A549 (cell line): ENCODE data around the gene TTC24. TPM values are rescaled to one million over a fixed set of nuclear protein-coding genes. Genes with fewer than 3 reads are reported as not detected.
"Not testable (repeated sequence)": the region's sequence is repeated elsewhere in the genome, so short reads cannot be mapped to it uniquely, and the experiment has no call there.

Experiments
- ATAC-seq, 2 experiments: fragments of 200-7000 bp in 1 of 2; fragments of >200 bp in 1 of 2; cut with Nextera tagmentation in 1 of 2; cut with Tn5 transposase in 1 of 2; 3 replicates each; pipeline versions ENCODE4 v1.8.0 to v1.9.1; 2018 to 2020; ENCODE audit warnings: mild to moderate bottlenecking in 1 of 2, moderate library complexity in 1 of 2
- CTCF ChIA-PET: fragments of 300-600 bp; sonication (Branson Sonifier 250); formaldehyde crosslinking; extraction: SDS; loops from one replicate; lab custom pipeline; 2021; ENCODE audit warnings: antibody characterized with exemption, inconsistent platforms; lab: Yijun Ruan, JAX
- POLR2A ChIA-PET: fragments of 350-600 bp; formaldehyde crosslinking; extraction: SDS; loops from one replicate; lab custom pipeline; 2021; ENCODE audit warnings: antibody characterized with exemption, inconsistent platforms; lab: Yijun Ruan, JAX
- DNase-seq, 2 experiments: peaks; one replicate each; pipeline versions ENCODE4 v3.0.0 to v3.0.0-alpha.2; 2011 to 2016; ENCODE audit warnings: low read depth in 1 of 2, low spot score in 1 of 2
- FAIRE-seq: peaks from 2 replicates; lab custom pipeline; 2011; peaks lifted over from hg19 to GRCh38; lab: Jason Lieb, UNC
- H3K27ac ChIP-seq, 2 experiments: fragments of >200 bp; sonication (Bioruptor Twin); formaldehyde crosslinking; 3 replicates each; pipeline ENCODE4 v1.5.1; 2016 to 2017
- H3K4me1 ChIP-seq: fragments of >200 bp; sonication (Bioruptor Twin); formaldehyde crosslinking; 3 replicates; pipeline ENCODE4 v1.6.1; 2016
- H3K4me2 ChIP-seq: fragments of >200 bp; sonication (Bioruptor Twin); formaldehyde crosslinking; 3 replicates; pipeline ENCODE4 v1.6.1; 2016
- H3K4me3 ChIP-seq: fragments of >200 bp; sonication (Bioruptor Twin); formaldehyde crosslinking; 3 replicates; pipeline ENCODE4 v1.5.1; 2016
- H3K9me3 ChIP-seq: fragments of >200 bp; sonication (Bioruptor Twin); formaldehyde crosslinking; 3 replicates; pipeline ENCODE4 v1.6.1; 2016
- BHLHE40 ChIP-seq: IDR thresholded peaks from 2 replicates; pipeline ENCODE4 v1.6.1; 2012; ENCODE audit warnings: low read depth, low read length, inconsistent platforms
- CEBPB ChIP-seq, 2 experiments: fragments of >200 bp in 1 of 2; sonication (Bioruptor Twin) in 1 of 2; formaldehyde crosslinking in 1 of 2; IDR thresholded peaks; 2 replicates each; pipeline ENCODE4 v1.6.1; 2012 to 2016
- CHD4 ChIP-seq: fragments of 200-600 bp; sonication (generic); IDR thresholded peaks from 2 replicates; pipeline ENCODE4 v1.6.1; 2016; ENCODE audit warnings: antibody characterized with exemption, mild to moderate bottlenecking, borderline replicate concordance
- ESRRA ChIP-seq: fragments of 150-350 bp; IDR thresholded peaks from 2 replicates; pipeline ENCODE4 v1.6.1; 2014; ENCODE audit warnings: mild to moderate bottlenecking, low read length, borderline replicate concordance
- FOSB ChIP-seq: fragments of 250-450 bp; sonication (Bioruptor Pico); IDR thresholded peaks from 2 replicates; pipeline ENCODE4 v1.5.0; 2020; ENCODE audit warnings: mild to moderate bottlenecking, moderate library complexity
- FOSL2 ChIP-seq, 2 experiments: fragments of 450-650 bp in 1 of 2; fragments of >200 bp in 1 of 2; sonication (Bioruptor Twin) in 1 of 2; formaldehyde crosslinking; IDR thresholded peaks; 2 replicates each; pipeline versions ENCODE4 v1.5.0 to v1.6.1; 2016 to 2020; ENCODE audit warnings: mild to moderate bottlenecking in 1 of 2, moderate library complexity in 1 of 2
- RAD21 ChIP-seq, 2 experiments: fragments of >200 bp in 1 of 2; sonication (Bioruptor Twin) in 1 of 2; formaldehyde crosslinking in 1 of 2; IDR thresholded peaks in 1 of 2; conservative IDR thresholded peaks in 1 of 2; 2 replicates in 1 of 2; 3 replicates in 1 of 2; pipeline ENCODE4 v1.6.1; 2012 to 2018; ENCODE audit warnings: inconsistent platforms in 1 of 2
- TFCP2L1 ChIP-seq: fragments of 250-450 bp; sonication (Bioruptor Pico); IDR thresholded peaks from 2 replicates; pipeline ENCODE4 v1.5.0; 2021; ENCODE audit warnings: mild to moderate bottlenecking
- ZC3H11A ChIP-seq: fragments of 450-650 bp; IDR thresholded peaks from 2 replicates; pipeline ENCODE4 v1.6.1; 2014; ENCODE audit warnings: antibody characterized with exemption, mild to moderate bottlenecking
- WGBS: methylation state at CpG from one replicate; pipeline ENCODE4 v1.1.6; 2017; ENCODE audit errors: missing lambda C conversion rate; 5-methylcytosine and 5-hydroxymethylcytosine counted together
- polyA plus RNA-seq, 4 experiments: library from polyadenylated mRNA; depleted of rRNA in 3 of 4; stranded (reverse); fragments of >200 nt; fragmentation: RNase III in 1 of 4; extraction: RNeasy Plus Mini Kit Qiagen cat#74134 plus additional on column Dnase treatment in 1 of 4; gene quantifications; 2 replicates in 3 of 4; 3 replicates in 1 of 4; pipeline ENCODE4 v1.2.3, GENCODE V29; 2011 to 2017
- TF ChIP-seq, protein P1 (sequence below): IDR thresholded peaks from 2 replicates; pipeline ENCODE4 v1.6.1; 2012
- TF ChIP-seq, protein P2 (sequence below): fragments of 200-600 bp; sonication (generic); IDR thresholded peaks from 2 replicates; pipeline ENCODE4 v1.6.1; 2016; ENCODE audit warnings: antibody characterized with exemption, mild to moderate bottlenecking, moderate library complexity
- TF ChIP-seq, protein P3 (sequence below): fragments of 250-450 bp; sonication (Bioruptor Pico); IDR thresholded peaks from 2 replicates; pipeline ENCODE4 v1.5.0; 2021; ENCODE audit warnings: mild to moderate bottlenecking, moderate library complexity, borderline replicate concordance

The TTC24 gene
- polyA plus RNA-seq, 2 of the 4 experiments (the other 2 are of a cell fraction) = not detected

DNA sequence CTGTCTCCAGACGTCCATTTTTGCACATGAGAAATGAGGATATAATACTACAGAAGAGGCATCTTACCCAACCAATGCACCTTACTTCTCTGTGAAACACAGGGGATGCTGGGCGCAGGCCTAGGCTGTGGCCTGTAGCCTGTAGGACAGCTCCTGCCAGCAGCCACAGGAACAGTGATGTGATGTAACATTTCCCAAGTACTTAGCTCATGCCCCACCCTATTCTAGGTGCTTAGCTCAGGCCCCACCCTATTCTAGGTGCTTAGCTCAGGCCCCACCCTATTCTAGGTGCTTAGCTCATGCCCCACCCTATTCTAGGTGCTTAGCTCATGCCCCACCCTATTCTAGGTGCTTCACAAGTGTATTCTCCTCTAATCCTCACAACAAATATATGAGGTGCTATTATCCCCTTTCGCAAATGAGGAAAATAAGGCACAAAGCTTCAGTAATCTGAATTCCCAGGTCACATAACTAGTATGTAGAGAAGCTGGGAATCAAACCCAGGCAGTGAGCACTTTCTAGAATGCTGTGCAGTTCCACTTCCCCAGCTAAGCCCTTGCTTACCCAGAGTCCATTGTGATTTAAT is 7.5 kb downstream of the TTC24 start (continued):
- TF ChIP-seq RAD21 (conservative IDR thresholded peaks at IDR 0.05 in 1 of 2, IDR thresholded peaks at IDR 0.05 in 1 of 2) (no peak), CEBPB (IDR thresholded peaks at IDR 0.05) (no peak), ESRRA (no peak), ZC3H11A (no peak), CHD4 (no peak), BHLHE40 (no peak)
- TF ChIP-seq, protein P1, sequence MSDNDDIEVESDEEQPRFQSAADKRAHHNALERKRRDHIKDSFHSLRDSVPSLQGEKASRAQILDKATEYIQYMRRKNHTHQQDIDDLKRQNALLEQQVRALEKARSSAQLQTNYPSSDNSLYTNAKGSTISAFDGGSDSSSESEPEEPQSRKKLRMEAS = no peak
- TF ChIP-seq, protein P2, sequence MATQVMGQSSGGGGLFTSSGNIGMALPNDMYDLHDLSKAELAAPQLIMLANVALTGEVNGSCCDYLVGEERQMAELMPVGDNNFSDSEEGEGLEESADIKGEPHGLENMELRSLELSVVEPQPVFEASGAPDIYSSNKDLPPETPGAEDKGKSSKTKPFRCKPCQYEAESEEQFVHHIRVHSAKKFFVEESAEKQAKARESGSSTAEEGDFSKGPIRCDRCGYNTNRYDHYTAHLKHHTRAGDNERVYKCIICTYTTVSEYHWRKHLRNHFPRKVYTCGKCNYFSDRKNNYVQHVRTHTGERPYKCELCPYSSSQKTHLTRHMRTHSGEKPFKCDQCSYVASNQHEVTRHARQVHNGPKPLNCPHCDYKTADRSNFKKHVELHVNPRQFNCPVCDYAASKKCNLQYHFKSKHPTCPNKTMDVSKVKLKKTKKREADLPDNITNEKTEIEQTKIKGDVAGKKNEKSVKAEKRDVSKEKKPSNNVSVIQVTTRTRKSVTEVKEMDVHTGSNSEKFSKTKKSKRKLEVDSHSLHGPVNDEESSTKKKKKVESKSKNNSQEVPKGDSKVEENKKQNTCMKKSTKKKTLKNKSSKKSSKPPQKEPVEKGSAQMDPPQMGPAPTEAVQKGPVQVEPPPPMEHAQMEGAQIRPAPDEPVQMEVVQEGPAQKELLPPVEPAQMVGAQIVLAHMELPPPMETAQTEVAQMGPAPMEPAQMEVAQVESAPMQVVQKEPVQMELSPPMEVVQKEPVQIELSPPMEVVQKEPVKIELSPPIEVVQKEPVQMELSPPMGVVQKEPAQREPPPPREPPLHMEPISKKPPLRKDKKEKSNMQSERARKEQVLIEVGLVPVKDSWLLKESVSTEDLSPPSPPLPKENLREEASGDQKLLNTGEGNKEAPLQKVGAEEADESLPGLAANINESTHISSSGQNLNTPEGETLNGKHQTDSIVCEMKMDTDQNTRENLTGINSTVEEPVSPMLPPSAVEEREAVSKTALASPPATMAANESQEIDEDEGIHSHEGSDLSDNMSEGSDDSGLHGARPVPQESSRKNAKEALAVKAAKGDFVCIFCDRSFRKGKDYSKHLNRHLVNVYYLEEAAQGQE = no peak
- TF ChIP-seq, all 56 proteins: peak for 0

DNA sequence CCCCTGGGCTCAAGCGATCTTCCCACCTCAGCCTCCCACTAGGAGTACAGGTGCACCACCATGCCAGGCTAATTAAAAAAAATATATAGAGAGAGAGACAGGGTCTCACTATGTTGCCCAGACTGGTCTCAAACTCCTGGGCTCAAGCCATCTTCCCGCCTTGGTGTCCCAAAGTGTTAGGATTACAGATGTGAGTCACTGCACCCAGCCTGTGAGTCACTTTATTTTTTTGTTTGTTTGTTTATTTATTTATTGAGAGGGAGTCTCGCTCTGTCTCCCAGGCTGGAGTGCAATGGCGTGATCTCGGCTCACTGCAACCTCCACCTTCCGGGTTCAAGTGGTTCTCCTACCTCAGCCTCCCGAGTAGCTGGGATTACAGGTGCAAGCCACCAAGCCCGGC is 8.4 kb downstream of the TTC24 start:
- H3K4me3 ChIP-seq; H3K9me3 ChIP-seq; DNase-seq; H3K4me1 ChIP-seq; FAIRE-seq; H3K27ac ChIP-seq; ATAC-seq; POLR2A ChIA-PET; H3K4me2 ChIP-seq; TF ChIP-seq FOSL2 (IDR thresholded peaks at IDR 0.05): not testable (repeated sequence)
- WGBS = 48% methylated on average over 7 of the region's 8 CpGs
- peak; percentile 82 for TF ChIP-seq FOSL2 (CRISPR knock-in tag; IDR thresholded peaks at IDR 0.05)
- CTCF ChIA-PET = interaction anchor here (1.1 to 12.5 kb wide), 3 partner anchors 14 to 86 kb away, joined by 3 to 135 read pairs (median 4); no protein-coding TSS in a partner anchor

DNA sequence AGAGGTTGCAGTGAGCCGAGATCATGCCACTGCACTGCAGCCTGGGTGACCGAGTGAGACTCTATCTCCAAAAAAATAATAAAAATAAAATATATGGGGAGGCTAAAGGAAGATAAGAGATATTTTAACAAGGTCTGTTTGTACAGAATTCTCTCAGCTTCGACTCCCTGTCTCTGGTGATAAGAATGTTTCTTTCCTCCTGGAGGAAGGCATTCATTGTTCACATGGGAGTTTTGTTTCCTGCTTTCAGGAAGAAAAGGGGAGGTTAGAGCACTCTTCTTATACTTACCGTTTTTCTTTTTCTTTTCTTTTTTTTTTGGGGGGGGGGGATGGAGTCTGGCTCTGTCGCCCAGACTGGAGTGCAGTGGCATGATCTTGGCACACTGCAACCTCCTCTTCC is 10.0 kb downstream of the TTC24 start:
- WGBS = 78% methylated on average over 5 of the region's 5 CpGs
- CTCF ChIA-PET = interaction anchor here (1.1 to 12.5 kb wide), 4 partner anchors 9 to 38 kb away, joined by 3 to 135 read pairs (median 4); no protein-coding TSS in a partner anchor
- DNase-seq = no peak
- POLR2A ChIA-PET = no interaction called here
- Histone ChIP-seq H3K4me1 (peaks cover 10% of the 10 kb centered on the region; the same call in 2 of the 3 replicates), H3K9me3 (no peaks in the 10 kb centered on the region), H3K27ac (no peak overlapping the region), H3K4me3 (no peak overlapping the region), H3K4me2 (no peak overlapping the region)
- FAIRE-seq = no peak
- ATAC-seq = no peak
- TF ChIP-seq, protein P3, sequence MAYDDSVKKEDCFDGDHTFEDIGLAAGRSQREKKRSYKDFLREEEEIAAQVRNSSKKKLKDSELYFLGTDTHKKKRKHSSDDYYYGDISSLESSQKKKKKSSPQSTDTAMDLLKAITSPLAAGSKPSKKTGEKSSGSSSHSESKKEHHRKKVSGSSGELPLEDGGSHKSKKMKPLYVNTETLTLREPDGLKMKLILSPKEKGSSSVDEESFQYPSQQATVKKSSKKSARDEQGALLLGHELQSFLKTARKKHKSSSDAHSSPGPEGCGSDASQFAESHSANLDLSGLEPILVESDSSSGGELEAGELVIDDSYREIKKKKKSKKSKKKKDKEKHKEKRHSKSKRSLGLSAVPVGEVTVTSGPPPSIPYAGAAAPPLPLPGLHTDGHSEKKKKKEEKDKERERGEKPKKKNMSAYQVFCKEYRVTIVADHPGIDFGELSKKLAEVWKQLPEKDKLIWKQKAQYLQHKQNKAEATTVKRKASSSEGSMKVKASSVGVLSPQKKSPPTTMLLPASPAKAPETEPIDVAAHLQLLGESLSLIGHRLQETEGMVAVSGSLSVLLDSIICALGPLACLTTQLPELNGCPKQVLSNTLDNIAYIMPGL = no peak
- TF ChIP-seq FOSB = no peak
- TF ChIP-seq, protein P2 = no peak
- no peak for TF ChIP-seq TFCP2L1 (CRISPR knock-in tag)
- TF ChIP-seq BHLHE40 = no peak
